GM18907 (cell line): ENCODE data around the gene C11orf24.

Experiments used
- ATAC-seq: cut with Tn5 transposase; IDR thresholded peaks from one replicate; pipeline ENCODE4 v1.9.1; 2021; ENCODE audit warnings: mild to moderate bottlenecking, moderate library complexity; ENCODE audit not compliant: unreplicated experiment

C11orf24 gene

DNA sequence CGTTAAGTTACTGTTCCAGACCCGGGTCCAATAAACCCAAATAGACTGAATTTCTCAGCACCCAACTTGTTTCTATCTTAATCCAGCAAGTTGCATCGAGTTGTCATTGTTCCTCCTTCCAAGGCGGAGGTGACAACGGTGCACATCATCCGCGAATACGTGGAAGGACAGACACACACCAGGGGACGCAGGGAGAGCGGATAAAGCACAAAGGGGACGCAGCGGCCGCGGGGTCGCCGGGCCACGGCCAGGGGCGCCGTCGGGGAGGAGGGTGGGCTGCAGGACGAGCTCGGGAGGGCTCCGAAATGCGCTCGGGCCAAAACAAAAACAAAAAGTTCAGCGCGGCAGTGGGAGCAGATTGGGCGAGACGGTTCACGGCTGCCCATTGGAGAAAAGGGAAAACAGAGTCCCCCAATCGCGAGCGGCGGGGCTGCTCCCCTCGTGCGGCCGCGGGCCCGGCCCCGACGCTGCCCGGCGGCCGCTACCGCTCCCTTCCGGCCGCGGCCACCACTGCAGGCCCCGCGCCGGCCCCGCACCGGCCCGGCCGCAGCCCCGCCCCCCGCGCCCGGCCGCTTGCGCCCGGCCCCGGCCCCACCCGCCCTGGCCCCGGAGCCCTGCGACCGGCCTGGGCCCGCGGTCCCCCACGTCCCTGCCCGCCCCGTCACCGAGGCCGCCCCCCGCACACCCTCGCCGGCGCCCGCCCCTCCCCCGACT, 59.2 kb downstream of the C11orf24 start:
- ATAC-seq: peak; percentile 50

DNA sequence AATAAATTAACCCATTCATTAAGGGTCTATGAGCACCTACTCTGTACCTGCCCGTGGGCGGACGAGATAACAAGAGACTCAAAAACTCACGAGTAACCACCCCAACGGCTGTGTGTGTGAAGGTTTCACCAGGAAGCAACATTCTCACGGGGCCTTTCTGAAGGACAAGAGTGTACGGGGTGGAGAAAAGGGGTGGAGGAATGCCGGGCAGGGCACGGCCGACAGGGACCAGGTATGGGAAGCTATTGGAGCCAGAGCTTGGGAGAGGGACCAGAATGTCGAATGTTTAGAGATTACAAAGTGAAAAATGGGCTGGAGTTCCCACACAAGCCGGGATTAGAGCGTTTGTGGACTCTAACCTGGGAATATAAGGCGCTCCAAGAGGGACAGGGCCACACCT, 60.2 kb downstream of the C11orf24 start:
- no peak for ATAC-seq
